GM23338 (cell line): ENCODE data around the gene IQGAP2.

ENCODE experiments used
- CTCF ChIP-seq, 2 experiments: fragments of 200-600 bp in 1 of 2; sonication (generic) in 1 of 2; conservative IDR thresholded peaks; 2 replicates each; pipeline versions ENCODE4 v1.5.1 to v1.6.1; 2016 to 2017; ENCODE audit warnings: antibody characterized with exemption in 2 of 2, low read depth in 2 of 2, mild to moderate bottlenecking in 2 of 2, moderate library complexity in 1 of 2
- POLR2AphosphoS5 ChIP-seq: IDR thresholded peaks from 2 replicates; pipeline ENCODE4 v1.6.1; 2016; ENCODE audit warnings: antibody characterized with exemption, low read depth
- ZNF331 ChIP-seq: fragments of 250-450 bp; sonication (Bioruptor Pico); IDR thresholded peaks from 2 replicates; pipeline ENCODE4 v1.5.0; 2020; ENCODE audit warnings: low read depth, mild to moderate bottlenecking, moderate library complexity

DNA sequence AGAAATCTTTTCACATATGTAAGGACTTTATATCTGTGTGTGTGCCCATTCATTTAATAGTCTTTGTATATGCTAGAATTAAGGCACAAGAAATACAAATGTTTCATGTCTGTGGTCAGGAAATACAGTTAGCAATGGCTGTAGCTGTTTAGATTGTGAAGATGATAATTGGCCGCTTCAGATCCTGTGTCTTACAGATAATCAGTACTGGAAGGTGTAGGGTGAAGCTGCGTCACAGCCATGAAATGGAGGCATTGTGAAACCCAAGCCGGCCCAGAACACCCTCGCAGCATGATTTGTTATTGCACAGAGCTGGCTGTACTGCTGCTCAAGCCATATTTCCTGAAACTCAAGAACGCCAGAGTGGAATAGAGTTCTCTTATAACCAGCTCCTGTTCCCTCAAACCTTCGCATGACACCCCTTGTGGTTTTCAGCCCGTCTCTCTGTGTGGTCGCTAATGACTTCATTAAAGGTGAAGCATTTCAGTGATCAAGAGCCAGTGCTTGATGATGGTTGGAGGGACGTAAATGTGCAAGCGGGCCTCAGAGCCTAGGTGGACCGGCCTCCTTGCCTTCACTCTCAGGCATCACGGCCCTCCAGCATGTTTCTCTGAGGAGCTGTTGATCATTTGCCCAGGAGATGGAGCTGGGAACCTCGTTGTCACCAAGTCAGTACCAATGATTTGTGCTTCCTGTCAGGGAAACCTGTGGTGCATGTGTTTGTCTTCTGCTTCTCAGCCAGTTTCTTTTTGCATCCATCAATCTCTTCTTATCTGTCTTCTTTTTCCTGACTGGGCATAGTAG lies 140.0 kb downstream of the IQGAP2 start:
- TF ChIP-seq CTCF (conservative IDR thresholded peaks at IDR 0.05; ENCODE audit: low read depth in 2 of 2) (0 out of 4 replicates have a peak, but pooled peaks of 1 of the 2 experiments have one; percentile 8), POLR2AphosphoS5 (no peak), ZNF331 (CRISPR knock-in tag) (no peak)
